ENCODE results near the gene PKD2L1.

GRCh38 chr10:100267239-100268104, 62.6 kb downstream of the PKD2L1 start, which contains the start of gene CWF19L1:
- TF ChIP-seq BACH1 (IDR thresholded peaks at IDR 0.05; ENCODE audit: low read length) (no peak), CTCF (IDR thresholded peaks at IDR 0.05; ENCODE audit: control extremely low read depth in 1 of 3, insufficient read depth in 1 of 3, low read depth in 1 of 3, low read length in 3 of 3) (no peak), RNF2 (IDR thresholded peaks at IDR 0.05; ENCODE audit: borderline replicate concordance, low read depth, low read length, missing control alignments, poor library complexity, severe bottlenecking) (no peak), POLR2AphosphoS5 (IDR thresholded peaks at IDR 0.05; ENCODE audit: low read depth, low read length) (peak; percentile 82), TAF1 (IDR thresholded peaks at IDR 0.05; ENCODE audit: low read depth, low read length) (peak; percentile 95), EZH2 (IDR thresholded peaks at IDR 0.05; ENCODE audit: low read depth, low read length, severe bottlenecking) (no peak), GABPA (IDR thresholded peaks at IDR 0.05; ENCODE audit: borderline replicate concordance, insufficient read depth, low read length) (no peak), POLR2A (IDR thresholded peaks at IDR 0.05; ENCODE audit: control extremely low read depth in 1 of 2, low read depth in 2 of 2, low read length in 2 of 2) (peak; percentile 50 to 87; a peak in 2 of 3 replicates), JUND (IDR thresholded peaks at IDR 0.05; ENCODE audit: low read length) (no peak), CHD1 (IDR thresholded peaks at IDR 0.05; ENCODE audit: low read depth, low read length) (no peak), MAFK (IDR thresholded peaks at IDR 0.05; ENCODE audit: low read depth, low read length) (no peak), MAX (IDR thresholded peaks at IDR 0.05) (peak; percentile 54; the same call in 1 of the 2 replicates), FOSL1 (IDR thresholded peaks at IDR 0.05; ENCODE audit: insufficient read depth, low read depth, low read length) (no peak), RFX5 (IDR thresholded peaks at IDR 0.05; ENCODE audit: borderline replicate concordance, low read depth, low read length) (no peak)

Data from H1 (cell line).